IMR-90 (cell line): ENCODE results near the gene AJAP1. TPM values are rescaled to one million over a fixed set of nuclear protein-coding genes. Genes with fewer than 3 reads are reported as not detected.

Source experiments
- ATAC-seq: fragments of 200-7000 bp; cut with Tn5 transposase; 2 replicates; pipeline ENCODE4 v1.9.1; 2020; ENCODE audit warnings: low read depth, mild to moderate bottlenecking, moderate library complexity
- BruUV-seq: library from RNA; stranded (reverse); fragments of 400-500 nt; replicated peaks from 2 replicates; lab custom pipeline; 2021; lab: Mats Ljungman, UMichigan
- CTCF ChIA-PET: fragments of 300-600 bp; formaldehyde crosslinking; extraction: SDS; loops from one replicate; lab custom pipeline; 2021; ENCODE audit warnings: antibody characterized with exemption; lab: Yijun Ruan, JAX
- POLR2A ChIA-PET: fragments of 300-600 bp; sonication (Branson Sonifier 250); formaldehyde crosslinking; loops from one replicate; lab custom pipeline; 2022; ENCODE audit warnings: antibody characterized with exemption; ENCODE audit not compliant: unreplicated experiment; lab: Charles Lee
- DNase-seq: peaks from one replicate; pipeline ENCODE4 v3.0.0; 2013
- H2AFZ ChIP-seq: replicated peaks from 2 replicates; pipeline ENCODE3; 2013; ENCODE audit warnings: low read length, mild to moderate bottlenecking; ENCODE audit not compliant: poor library complexity
- H2AK5ac ChIP-seq: 2 replicates; pipeline ENCODE4 v1.6.1; 2013; ENCODE audit warnings: low read depth, low read length, inconsistent platforms
- H2AK9ac ChIP-seq: replicated peaks from 2 replicates; pipeline ENCODE3; 2013; ENCODE audit warnings: mild to moderate bottlenecking, low read depth, low read length, moderate library complexity; ENCODE audit not compliant: poor library complexity
- H2BK120ac ChIP-seq: 2 replicates; pipeline ENCODE4 v1.6.1; 2013; ENCODE audit warnings: low read depth, low read length, inconsistent platforms
- H2BK15ac ChIP-seq: 3 replicates; pipeline ENCODE4 v1.6.1; 2013; ENCODE audit warnings: low read depth, low read length, inconsistent platforms
- H2BK20ac ChIP-seq: 2 replicates; pipeline ENCODE4 v1.6.1; 2013; ENCODE audit warnings: low read depth, mild to moderate bottlenecking, inconsistent platforms, low read length, moderate library complexity
- H2BK5ac ChIP-seq: 2 replicates; pipeline ENCODE4 v1.6.1; 2013; ENCODE audit warnings: mild to moderate bottlenecking, low read depth, low read length, inconsistent platforms; ENCODE audit not compliant: poor library complexity, severe bottlenecking
- H3K14ac ChIP-seq: replicated peaks from 2 replicates; pipeline ENCODE4 v1.6.1; 2013; ENCODE audit warnings: low read depth, low read length, inconsistent platforms
- H3K18ac ChIP-seq: 2 replicates; pipeline ENCODE4 v1.6.1; 2013; ENCODE audit warnings: low read depth, low read length, control low read depth
- H3K23ac ChIP-seq: 2 replicates; pipeline ENCODE4 v1.6.1; 2013; ENCODE audit warnings: low read depth, low read length, inconsistent platforms
- H3K27ac ChIP-seq: 2 replicates; pipeline ENCODE4 v1.5.1; 2013; ENCODE audit warnings: mild to moderate bottlenecking, control low read depth, low read length; ENCODE audit not compliant: insufficient read depth
- H3K27me3 ChIP-seq: 2 replicates; pipeline ENCODE4 v1.6.1; 2013; ENCODE audit warnings: low read length; ENCODE audit not compliant: control insufficient read depth, insufficient read depth
- H3K36me3 ChIP-seq: 2 replicates; pipeline ENCODE4 v1.6.1; 2013; ENCODE audit warnings: low read length, mixed read lengths; ENCODE audit not compliant: control insufficient read depth, insufficient read depth
- H3K4ac ChIP-seq: 2 replicates; pipeline ENCODE4 v1.6.1; 2013; ENCODE audit warnings: low read depth, low read length, inconsistent platforms
- H3K4me1 ChIP-seq: 2 replicates; pipeline ENCODE4 v1.6.1; 2013; ENCODE audit warnings: low read length, mixed read lengths; ENCODE audit not compliant: control insufficient read depth, insufficient read depth
- H3K4me2 ChIP-seq: 2 replicates; pipeline ENCODE4 v1.6.1; 2013; ENCODE audit warnings: low read depth, mild to moderate bottlenecking, control low read depth, low read length, moderate library complexity
- H3K4me3 ChIP-seq: 2 replicates; pipeline ENCODE4 v1.5.1; 2013; ENCODE audit warnings: low read depth, mild to moderate bottlenecking, control low read depth, low read length, moderate library complexity; ENCODE audit not compliant: insufficient read depth
- H3K56ac ChIP-seq: 2 replicates; pipeline ENCODE4 v1.6.1; 2013; ENCODE audit warnings: low read length, inconsistent platforms; ENCODE audit not compliant: insufficient read depth; ENCODE audit errors: extremely low read depth
- H3K79me1 ChIP-seq, 2 experiments: 2 replicates each; pipeline ENCODE4 v1.6.1; 2013; ENCODE audit warnings: low read length in 2 of 2, inconsistent platforms in 1 of 2, low read depth in 1 of 2
- H3K9ac ChIP-seq: 2 replicates; pipeline ENCODE4 v1.6.1; 2013; ENCODE audit warnings: low read depth, low read length, control low read depth
- H3K9me1 ChIP-seq: 2 replicates; pipeline ENCODE4 v1.6.1; 2013; ENCODE audit warnings: low read length, inconsistent platforms; ENCODE audit not compliant: insufficient read depth
- H3K9me3 ChIP-seq: 2 replicates; pipeline ENCODE4 v1.6.1; 2013; ENCODE audit warnings: low read length; ENCODE audit not compliant: control insufficient read depth, insufficient read depth
- H4K20me1 ChIP-seq: 2 replicates; pipeline ENCODE4 v1.6.1; 2013; ENCODE audit warnings: low read length, inconsistent platforms; ENCODE audit not compliant: insufficient read depth
- H4K5ac ChIP-seq: 2 replicates; pipeline ENCODE4 v1.6.1; 2013; ENCODE audit warnings: mild to moderate bottlenecking, low read depth, low read length, control low read depth
- H4K8ac ChIP-seq, 2 experiments: 2 replicates each; pipeline ENCODE4 v1.6.1; 2013; ENCODE audit warnings: low read depth in 2 of 2, low read length in 2 of 2, control low read depth in 1 of 2, inconsistent platforms in 1 of 2
- H4K91ac ChIP-seq: 2 replicates; pipeline ENCODE4 v1.6.1; 2013; ENCODE audit warnings: low read depth, low read length, inconsistent platforms; ENCODE audit not compliant: insufficient read depth
- MXI1 ChIP-seq: IDR thresholded peaks from 2 replicates; pipeline ENCODE4 v1.6.1; 2012; ENCODE audit warnings: low read depth, mild to moderate bottlenecking, low read length, moderate library complexity, borderline replicate concordance
- NFE2L2 ChIP-seq: fragments of 150-350 bp; IDR thresholded peaks from 2 replicates; pipeline ENCODE4 v1.6.1; 2016; ENCODE audit warnings: low read depth, mild to moderate bottlenecking, low read length
- WGBS, 2 experiments: methylation state at CpG; one replicate each; pipeline versions ENCODE4 v1.1.5 to v1.1.7; 2013; ENCODE audit warnings: missing lambda C conversion rate in 2 of 2; ENCODE audit not compliant: insufficient read length in 1 of 2; ENCODE audit errors: extremely low coverage in 2 of 2; 5-methylcytosine and 5-hydroxymethylcytosine counted together
- dilution Hi-C: fragments of 300-500 bp; cut with HindIII; formaldehyde crosslinking; loops from one replicate; pipeline ENCODE4 v1.14.3; 2018; ENCODE audit warnings: low sequenced_read_pairs; ENCODE audit not compliant: unreplicated experiment
- in situ Hi-C: fragments of 300-500 bp; cut with MboI; formaldehyde crosslinking; loops from 3 replicates; pipeline ENCODE4 v1.14.3; 2019; ENCODE audit warnings: low sequenced_read_pairs, inconsistent platforms, mixed read lengths
- intact Hi-C: fragments of 100-400 bp; cut with micrococcal nuclease; formaldehyde crosslinking; loops from 2 replicates; pipeline ENCODE4 v1.10.0; 2022
- polyA plus RNA-seq, 3 experiments: library from polyadenylated mRNA; depleted of rRNA; stranded (reverse); fragments of >200 nt; gene quantifications; 2 replicates each; pipeline ENCODE4 v1.2.3, GENCODE V29; 2012; ENCODE audit warnings: low replicate concordance in 1 of 3
- total RNA-seq: library from RNA; depleted of rRNA; stranded (reverse); fragments of >200 nt; gene quantifications from 2 replicates; pipeline ENCODE4 v1.2.3, GENCODE V29; 2012

AJAP1 gene
- total and polyA plus RNA-seq, 2 of the 4 experiments (the other 2 are of a cell fraction), result under 0.01 to 0.02 TPM

DNA sequence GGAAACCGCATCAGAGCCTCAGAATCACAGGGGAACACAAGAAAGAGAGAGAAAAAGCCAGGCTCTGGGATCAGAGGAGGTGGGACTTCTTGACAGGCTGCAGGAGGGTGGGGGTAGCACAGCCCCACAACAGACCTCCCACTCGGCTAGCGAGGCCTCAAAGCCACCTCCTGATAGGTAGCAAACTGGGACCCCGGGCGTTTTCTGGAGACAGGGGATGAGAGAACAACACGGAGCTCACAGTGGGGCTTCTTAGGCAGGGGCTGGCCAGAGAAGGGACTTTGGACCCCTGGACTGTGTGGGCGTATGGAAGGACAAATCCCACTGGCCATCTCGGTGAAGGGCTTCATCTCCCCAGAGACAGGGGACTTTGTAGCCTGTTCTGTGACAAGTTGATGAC lies 116.3 kb downstream of the AJAP1 start:
- ATAC-seq (no peak), DNase-seq (no peak)
- Histone ChIP-seq H3K9me1 (no peaks in the 10 kb centered on the region), H3K4me1 (no peaks in the 10 kb centered on the region), H3K4ac (no peak overlapping the region), H3K4me2 (no peak overlapping the region), H4K20me1 (no peaks in the 10 kb centered on the region), H3K36me3 (no peaks in the 10 kb centered on the region), H3K9ac (no peak overlapping the region), H3K23ac (no peak overlapping the region), H2AK5ac (no peak overlapping the region), H3K27ac (no peak overlapping the region), H2BK20ac (no peak overlapping the region), H3K14ac (no peak overlapping the region), H2BK5ac (no peak overlapping the region), H2AK9ac (no peak overlapping the region), H3K4me3 (no peak overlapping the region), H3K79me1 (no peaks in the 10 kb centered on the region), H4K5ac (no peak overlapping the region), H3K27me3 (no peaks in the 10 kb centered on the region), H2AFZ (no peak overlapping the region), H3K18ac (no peak overlapping the region), H4K8ac (no peak overlapping the region), H2BK15ac (no peak overlapping the region), H4K91ac (no peak overlapping the region), H2BK120ac (no peak overlapping the region), H3K56ac (no peak overlapping the region), H3K9me3 (peaks cover 52% of the 10 kb centered on the region)
- TF ChIP-seq NFE2L2 (no peak), MXI1 (no peak)
- ChIA-PET POLR2A (no interaction called here), CTCF (no interaction called here)
- no TSS peak for BruUV-seq
- in situ Hi-C loops (no loop called here), intact Hi-C loops (no loop called here), dilution Hi-C loops (no loop called here)
- WGBS, 2 experiments, result no CpG with 5 or more reads among the region's 8 CpGs
